HCT116 (cell line): ENCODE measurements around the gene VPS35L. TPM values are rescaled to one million over a fixed set of nuclear protein-coding genes. Genes with fewer than 3 reads are reported as not detected.

Source experiments
- ATAC-seq: fragments of 200-7000 bp; cut with Tn5 transposase; 2 replicates; pipeline ENCODE4 v1.9.1; 2020; ENCODE audit warnings: mild to moderate bottlenecking, moderate library complexity
- BruUV-seq: library from RNA; stranded (reverse); fragments of 400-500 nt; replicated peaks from 2 replicates; lab custom pipeline; 2021; lab: Mats Ljungman, UMichigan
- CTCF ChIA-PET: fragments of 300-600 bp; sonication (Branson Sonifier 250); formaldehyde crosslinking; loops from one replicate; lab custom pipeline; 2021; ENCODE audit warnings: antibody characterized with exemption; lab: Charles Lee
- POLR2A ChIA-PET: fragments of 300-600, 350-600 bp; sonication (Branson Sonifier 250); formaldehyde crosslinking; loops from one replicate; lab custom pipeline; 2021; ENCODE audit warnings: antibody characterized with exemption; lab: Charles Lee
- RAD21 ChIA-PET, 2 experiments: fragments of 300-600 bp; sonication (Branson Sonifier 250); formaldehyde crosslinking; loops; one replicate each; lab custom pipeline; 2023; ENCODE audit warnings: low total read pairs in 2 of 2; ENCODE audit not compliant: uncharacterized antibody in 2 of 2, unreplicated experiment in 2 of 2, low non-redundant PET in 1 of 2; lab: Charles Lee
- DNase-seq: peaks from one replicate; pipeline ENCODE4 v3.0.0-alpha.2; 2010; ENCODE audit warnings: low read depth, low spot score
- H2AFZ ChIP-seq: fragments of 200-600 bp; shearing (Covaris generic), sonication (generic); 2 replicates; pipeline ENCODE4 v1.6.1; 2017; ENCODE audit warnings: low read depth, mixed run types, mixed read lengths, antibody characterized with exemption, low read length; ENCODE audit not compliant: poor library complexity, severe bottlenecking
- H3K27ac ChIP-seq: 2 replicates; pipeline ENCODE4 v1.5.1; 2012; ENCODE audit warnings: low read depth, low read length
- H3K27me3 ChIP-seq: fragments of 200-600 bp; sonication (generic); 2 replicates; pipeline ENCODE4 v1.6.1; 2016; ENCODE audit warnings: mixed run types, low read length, mixed read lengths; ENCODE audit not compliant: insufficient read depth
- H3K36me3 ChIP-seq, 2 experiments: fragments of 200-500 bp in 1 of 2; fragments of 200-600 bp in 1 of 2; sonication (Bioruptor generic) in 1 of 2; sonication (generic) in 1 of 2; 2 replicates each; pipeline versions ENCODE4 v1.5.1 to v1.6.1; 2014 to 2016; ENCODE audit warnings: low read length in 2 of 2, inconsistent platforms in 1 of 2, mixed read lengths in 1 of 2, mixed run types in 1 of 2; ENCODE audit not compliant: insufficient read depth in 2 of 2, control insufficient read depth in 1 of 2
- H3K4me1 ChIP-seq, 2 experiments: fragments of 200-600 bp in 1 of 2; sonication (generic) in 1 of 2; 2 replicates each; pipeline versions ENCODE4 v1.5.1 to v1.6.1; 2012 to 2017; ENCODE audit warnings: low read length in 2 of 2, inconsistent platforms in 1 of 2, mild to moderate bottlenecking in 1 of 2, mixed read lengths in 1 of 2, mixed run types in 1 of 2, moderate library complexity in 1 of 2; ENCODE audit not compliant: insufficient read depth in 2 of 2, control insufficient read depth in 1 of 2
- H3K4me2 ChIP-seq: fragments of 200-600 bp; sonication (generic); 2 replicates; pipeline ENCODE4 v1.6.1; 2017; ENCODE audit warnings: mixed run types, low read length, mixed read lengths
- H3K4me3 ChIP-seq, 2 experiments: fragments of 200-600 bp in 1 of 2; sonication (generic) in 1 of 2; replicated peaks in 1 of 2; 2 replicates each; pipeline ENCODE4 v1.5.1; 2011 to 2016; ENCODE audit warnings: low read length in 2 of 2, control low read depth in 1 of 2, low read depth in 1 of 2, mild to moderate bottlenecking in 1 of 2, mixed read lengths in 1 of 2, mixed run types in 1 of 2
- H3K79me2 ChIP-seq: fragments of 200-600 bp; sonication (generic); 2 replicates; pipeline ENCODE4 v1.6.1; 2017; ENCODE audit warnings: mild to moderate bottlenecking, mixed run types, low read length, moderate library complexity, mixed read lengths; ENCODE audit not compliant: insufficient read depth
- H3K9ac ChIP-seq: fragments of 200-600 bp; sonication (generic); 2 replicates; pipeline ENCODE4 v1.6.1; 2016; ENCODE audit warnings: low read length, mixed read lengths
- H3K9me2 ChIP-seq: fragments of 200-600 bp; sonication (generic), shearing (Covaris generic); 2 replicates; pipeline ENCODE4 v1.6.1; 2017; ENCODE audit warnings: mixed run types, mild to moderate bottlenecking, moderate library complexity; ENCODE audit not compliant: insufficient read depth
- H3K9me3 ChIP-seq, 2 experiments: fragments of 200-500 bp in 1 of 2; fragments of 200-600 bp in 1 of 2; sonication (Bioruptor generic) in 1 of 2; sonication (generic) in 1 of 2; 2 replicates each; pipeline ENCODE4 v1.6.1; 2014 to 2017; ENCODE audit warnings: low read length in 2 of 2, mixed read lengths in 2 of 2, inconsistent platforms in 1 of 2, low read depth in 1 of 2, mild to moderate bottlenecking in 1 of 2, mixed run types in 1 of 2, moderate library complexity in 1 of 2; ENCODE audit not compliant: control insufficient read depth in 1 of 2, insufficient read depth in 1 of 2
- H4K20me1 ChIP-seq: fragments of 200-600 bp; sonication (generic), shearing (Covaris generic); 2 replicates; pipeline ENCODE4 v1.6.1; 2017; ENCODE audit warnings: mixed run types, mild to moderate bottlenecking, moderate library complexity; ENCODE audit not compliant: insufficient read depth
- ATF3 ChIP-seq: IDR thresholded peaks from 2 replicates; pipeline ENCODE4 v1.6.1; 2012
- CBX3 ChIP-seq: IDR thresholded peaks from 2 replicates; pipeline ENCODE4 v1.6.1; 2012; ENCODE audit warnings: low read depth
- CTCF ChIP-seq, 3 experiments: fragments of 200-600 bp in 1 of 3; sonication (generic) in 1 of 3; IDR thresholded peaks in 2 of 3; conservative IDR thresholded peaks in 1 of 3; 2 replicates each; pipeline ENCODE4 v1.5.1; 2012 to 2017; ENCODE audit warnings: low read depth in 2 of 3, low read length in 2 of 3, antibody characterized with exemption in 1 of 3, borderline replicate concordance in 1 of 3, control low read depth in 1 of 3, mild to moderate bottlenecking in 1 of 3, mixed read lengths in 1 of 3, mixed run types in 1 of 3, moderate library complexity in 1 of 3; ENCODE audit not compliant: insufficient read depth in 1 of 3
- ELF1 ChIP-seq: IDR thresholded peaks from 2 replicates; pipeline ENCODE4 v1.6.1; 2012; ENCODE audit warnings: low read depth, borderline replicate concordance
- EZH2phosphoT487 ChIP-seq: fragments of 200-600 bp; IDR thresholded peaks from 2 replicates; pipeline ENCODE4 v1.6.1; 2018; ENCODE audit warnings: antibody characterized with exemption, borderline replicate concordance
- FOSL1 ChIP-seq: IDR thresholded peaks from 2 replicates; pipeline ENCODE4 v1.6.1; 2012; ENCODE audit warnings: low read depth
- MAX ChIP-seq: IDR thresholded peaks from 2 replicates; pipeline ENCODE4 v1.6.1; 2012
- POLR2A ChIP-seq: IDR thresholded peaks from 2 replicates; pipeline ENCODE4 v1.7.0; 2011; ENCODE audit warnings: borderline replicate concordance; ENCODE audit not compliant: insufficient read depth, insufficient read length; ENCODE audit errors: extremely low read depth
- POLR2AphosphoS5 ChIP-seq: IDR thresholded peaks from 2 replicates; pipeline ENCODE4 v1.6.1; 2011; ENCODE audit warnings: mild to moderate bottlenecking, low read depth, low read length, moderate library complexity
- RAD21 ChIP-seq: IDR thresholded peaks from 2 replicates; pipeline ENCODE4 v1.6.1; 2012; ENCODE audit warnings: low read depth, mild to moderate bottlenecking
- TCF7L2 ChIP-seq: IDR thresholded peaks from 2 replicates; pipeline ENCODE4 v1.7.0; 2011; ENCODE audit warnings: borderline replicate concordance, inconsistent platforms; ENCODE audit not compliant: insufficient read depth, insufficient read length; ENCODE audit errors: extremely low read depth
- ZFX ChIP-seq: fragments of 450-650 bp; IDR thresholded peaks from 2 replicates; pipeline ENCODE4 v1.6.1; 2017
- ZNF274 ChIP-seq: fragments of 200-500 bp; sonication (Bioruptor generic); IDR thresholded peaks from 2 replicates; pipeline ENCODE4 v1.6.1; 2014; ENCODE audit warnings: mild to moderate bottlenecking, low read depth, low read length, inconsistent platforms
- intact Hi-C: fragments of 100-400 bp; cut with micrococcal nuclease; formaldehyde crosslinking; loops from 2 replicates; pipeline ENCODE4 v1.10.0; 2022
- total RNA-seq: library from RNA; stranded (reverse); gene quantifications from one replicate; pipeline ENCODE4 v1.2.1, GENCODE V29; 2021; ENCODE audit not compliant: unreplicated experiment

The VPS35L gene
- total RNA-seq, 1 experiment from 2014 or later = 21.4 TPM

- DNase-seq (no peak), ATAC-seq (no peak)
- Histone ChIP-seq H3K27ac (no peak overlapping the region), H3K9me3 (no peaks in the 10 kb centered on the region), H3K36me3 (no peaks in the 10 kb centered on the region; a peak in 1 of 4 replicates), H3K27me3 (no peaks in the 10 kb centered on the region), H4K20me1 (no peaks in the 10 kb centered on the region), H3K9me2 (no peaks in the 10 kb centered on the region), H2AFZ (no peak overlapping the region), H3K4me1 (peaks cover 0 to 4% of the 10 kb centered on the region in 2 experiments; a peak in 2 of 4 replicates), H3K4me2 (no peak overlapping the region), H3K79me2 (no peaks in the 10 kb centered on the region), H3K4me3 (no peak overlapping the region), H3K9ac (no peak overlapping the region)
- intact Hi-C loops = no loop called here
- BruUV-seq = no TSS peak
- POLR2A ChIA-PET = no interaction called here
- TF ChIP-seq FOSL1 (no peak), CBX3 (no peak), EZH2phosphoT487 (no peak), ZFX (no peak), ELF1 (no peak), ZNF274 (no peak), POLR2A (no peak), TCF7L2 (no peak)
- RAD21 ChIA-PET = no interaction called here
- CTCF ChIA-PET = no interaction called here
These were observed 133.0 kb downstream of the VPS35L start for GRCh38 chr16:19688396-19689024.

- Histone ChIP-seq H3K27me3 (no peaks in the 10 kb centered on the region), H3K4me2 (no peak overlapping the region), H3K9me2 (no peaks in the 10 kb centered on the region), H2AFZ (no peak overlapping the region)
- BruUV-seq = no TSS peak
- intact Hi-C loops = no loop called here
- no peak for TF ChIP-seq RAD21
- TF ChIP-seq POLR2AphosphoS5 = no peak
- no peak for TF ChIP-seq TCF7L2
- no peak for TF ChIP-seq EZH2phosphoT487
- TF ChIP-seq CTCF (IDR thresholded peaks at IDR 0.05 in 2 of 3, conservative IDR thresholded peaks at IDR 0.05 in 1 of 3; ENCODE audit: borderline replicate concordance in 1 of 3, insufficient read depth in 1 of 3, low read depth in 2 of 3, low read length in 2 of 3) = no peak
- TF ChIP-seq MAX = no peak
- no peak for TF ChIP-seq ATF3
- TF ChIP-seq, all 23 proteins: peak for 0
- H3K9ac ChIP-seq = no peak overlapping the region
- no peaks in the 10 kb centered on the region for H3K9me3 ChIP-seq
- H3K36me3 ChIP-seq = no peaks in the 10 kb centered on the region; a peak in 1 of 4 replicates
- ChIA-PET RAD21 (no interaction called here), CTCF (no interaction called here), POLR2A (no interaction called here)
- H3K27ac ChIP-seq = no peak overlapping the region
- H3K4me3 ChIP-seq = no peak overlapping the region
- no peak for ATAC-seq
- H3K4me1 ChIP-seq = peaks cover 0 to 4% of the 10 kb centered on the region in 2 experiments; a peak in 2 of 4 replicates
- no peak for DNase-seq
- H4K20me1 ChIP-seq = no peaks in the 10 kb centered on the region
- no peaks in the 10 kb centered on the region for H3K79me2 ChIP-seq
These were observed 133.8 kb downstream of the VPS35L start for GRCh38 chr16:19689342-19689741.
